ENCODE results near the gene EPN2.

EPN2 gene

GRCh38 chr17:19371259-19372010, 134.3 kb downstream of the EPN2 start:
- DNase-seq, result no peak

- no peak for DNase-seq
These were observed 134.8 kb downstream of the EPN2 start for GRCh38 chr17:19372011-19372370.

DNA sequence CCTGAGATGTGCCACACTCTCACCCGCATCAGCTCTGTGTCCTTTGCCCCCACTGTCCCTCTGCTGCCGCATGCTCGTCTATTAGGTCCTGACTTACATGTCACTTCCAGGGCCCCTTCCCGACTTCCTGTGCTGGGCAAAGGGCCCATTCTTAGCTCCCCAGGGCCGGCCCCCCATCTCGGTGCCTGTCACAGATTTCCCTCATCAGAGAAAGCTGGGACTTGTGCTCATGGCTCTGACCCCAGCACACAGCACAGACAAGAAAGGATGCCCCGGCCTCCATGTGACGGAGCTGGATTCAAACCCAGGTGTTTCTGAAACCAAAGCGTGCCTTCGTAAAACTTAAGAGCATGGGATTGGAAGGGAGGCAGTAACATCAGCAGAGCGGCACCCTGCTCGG, 135.3 kb downstream of the EPN2 start:
- no peak for DNase-seq

DNA sequence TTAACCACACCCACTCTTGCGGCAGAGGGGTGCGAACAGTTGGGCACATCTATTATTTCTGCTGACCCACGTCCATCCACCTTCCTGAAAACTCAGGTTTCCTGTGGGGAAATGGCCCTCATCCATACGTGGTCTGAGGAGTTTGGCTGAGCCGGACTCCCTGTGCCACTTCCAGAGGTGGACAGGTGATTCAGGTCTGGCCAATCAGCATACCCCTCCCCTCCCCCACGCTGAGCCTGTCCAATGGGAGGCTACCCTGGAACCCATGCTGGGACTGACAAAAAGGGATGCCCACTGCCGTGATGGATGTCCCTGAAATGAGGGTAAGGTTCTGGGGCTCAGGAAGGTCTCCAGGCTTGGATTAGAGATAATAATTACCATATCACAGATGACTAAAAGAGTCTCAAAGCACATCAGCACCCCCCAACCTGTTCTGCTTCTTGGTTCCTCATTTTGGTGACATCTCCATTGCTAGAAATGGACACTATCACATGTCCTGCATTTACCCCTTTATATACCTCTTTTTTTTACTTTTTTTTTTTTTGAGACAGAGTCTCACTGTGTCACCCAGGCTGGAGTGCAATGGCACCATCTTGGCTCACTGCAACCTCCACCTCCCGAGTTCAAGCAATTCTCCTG, 135.8 kb downstream of the EPN2 start:
- no peak for DNase-seq

DNA sequence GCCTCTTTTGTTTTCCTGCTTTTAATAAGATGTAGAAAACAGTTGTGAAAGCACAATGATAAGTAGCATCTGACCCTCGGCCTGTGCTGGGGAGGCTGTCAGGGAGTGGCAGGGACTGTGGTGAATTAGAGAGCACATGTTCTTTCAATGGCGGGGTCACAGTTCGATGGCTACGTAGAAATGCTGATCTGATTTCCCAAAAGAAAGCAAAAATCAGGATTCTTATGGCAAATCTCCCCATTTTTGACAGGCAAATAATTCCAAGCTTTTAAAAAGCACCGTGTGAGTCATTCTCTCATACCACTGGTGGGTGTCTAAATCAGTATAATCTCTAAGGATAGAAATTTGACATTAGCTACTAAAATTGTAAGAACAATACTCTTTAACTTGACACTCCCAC, 137.0 kb downstream of the EPN2 start:
- DNase-seq, result no peak

- no peak for DNase-seq
These were observed 138.6 kb downstream of the EPN2 start for GRCh38 chr17:19375732-19376131.

- DNase-seq, result no peak
These were observed 139.6 kb downstream of the EPN2 start for GRCh38 chr17:19376811-19377210.

- DNase-seq, result peak; percentile 100
These were observed 140.6 kb downstream of the EPN2 start for GRCh38 chr17:19377602-19378415.

DNA sequence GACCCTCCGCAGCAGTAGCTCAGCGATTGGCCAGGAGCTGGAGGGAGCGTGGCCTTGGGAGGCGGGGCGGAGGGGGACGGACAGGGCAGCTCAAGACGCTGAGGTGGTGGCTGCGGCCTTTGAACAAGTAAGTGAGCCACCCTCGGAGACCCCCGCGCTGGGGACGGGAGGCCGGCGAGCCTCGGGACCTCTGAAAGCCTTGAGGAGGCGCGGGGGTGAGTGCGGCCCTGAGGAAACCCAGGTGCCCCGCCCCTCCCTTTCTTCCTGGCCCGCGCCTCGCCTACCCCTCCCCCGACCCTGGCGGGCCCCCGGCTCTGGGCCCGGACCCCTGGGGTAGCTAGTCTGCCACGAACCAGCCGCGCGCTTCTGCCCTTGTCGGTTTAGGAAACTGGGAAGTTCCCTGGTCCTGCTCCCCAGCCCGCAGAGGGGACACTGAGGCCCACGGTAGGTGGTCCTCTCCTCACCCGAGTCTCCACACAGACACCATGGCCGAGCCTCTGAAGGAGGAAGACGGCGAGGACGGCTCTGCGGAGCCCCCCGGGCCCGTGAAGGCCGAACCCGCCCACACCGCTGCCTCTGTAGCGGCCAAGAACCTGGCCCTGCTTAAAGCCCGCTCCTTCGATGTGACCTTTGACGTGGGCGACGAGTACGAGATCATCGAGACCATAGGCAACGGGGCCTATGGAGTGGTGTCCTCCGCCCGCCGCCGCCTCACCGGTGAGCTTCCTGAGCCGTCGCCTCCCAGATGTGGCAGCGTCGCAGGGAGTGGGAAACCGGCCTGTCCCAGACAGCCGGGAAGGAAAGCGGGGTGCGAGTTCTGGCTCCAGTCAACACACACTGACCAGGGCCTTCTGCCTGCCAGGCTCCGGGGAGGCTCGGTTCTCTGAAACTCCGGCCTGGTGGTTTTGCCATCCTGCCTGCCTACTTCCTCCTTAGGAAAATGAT, 141.5 kb downstream of the EPN2 start, which contains the start of gene MAPK7:
Gene MAPK7 (plus strand): TSS at position 83 of the 945 bp plus-strand sequence. CDS start 403 bp downstream, at position 486.
- DNase-seq, result no peak

- no peak for DNase-seq
These were observed 142.3 kb downstream of the EPN2 start for GRCh38 chr17:19379361-19380065.

DNA sequence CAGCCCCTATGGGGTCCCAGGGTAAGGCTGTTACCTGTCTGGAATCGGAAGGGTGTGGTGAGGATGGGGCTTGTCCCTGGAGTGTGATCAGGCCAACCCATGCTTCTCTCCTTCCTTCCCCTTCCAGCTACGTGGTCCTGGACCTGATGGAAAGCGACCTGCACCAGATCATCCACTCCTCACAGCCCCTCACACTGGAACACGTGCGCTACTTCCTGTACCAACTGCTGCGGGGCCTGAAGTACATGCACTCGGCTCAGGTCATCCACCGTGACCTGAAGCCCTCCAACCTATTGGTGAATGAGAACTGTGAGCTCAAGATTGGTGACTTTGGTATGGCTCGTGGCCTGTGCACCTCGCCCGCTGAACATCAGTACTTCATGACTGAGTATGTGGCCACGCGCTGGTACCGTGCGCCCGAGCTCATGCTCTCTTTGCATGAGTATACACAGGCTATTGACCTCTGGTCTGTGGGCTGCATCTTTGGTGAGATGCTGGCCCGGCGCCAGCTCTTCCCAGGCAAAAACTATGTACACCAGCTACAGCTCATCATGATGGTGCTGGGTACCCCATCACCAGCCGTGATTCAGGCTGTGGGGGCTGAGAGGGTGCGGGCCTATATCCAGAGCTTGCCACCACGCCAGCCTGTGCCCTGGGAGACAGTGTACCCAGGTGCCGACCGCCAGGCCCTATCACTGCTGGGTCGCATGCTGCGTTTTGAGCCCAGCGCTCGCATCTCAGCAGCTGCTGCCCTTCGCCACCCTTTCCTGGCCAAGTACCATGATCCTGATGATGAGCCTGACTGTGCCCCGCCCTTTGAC, 143.5 kb downstream of the EPN2 start:
- DNase-seq, result no peak

GRCh38 chr17:19381361-19381740, 144.2 kb downstream of the EPN2 start:
- no peak for DNase-seq

DNA sequence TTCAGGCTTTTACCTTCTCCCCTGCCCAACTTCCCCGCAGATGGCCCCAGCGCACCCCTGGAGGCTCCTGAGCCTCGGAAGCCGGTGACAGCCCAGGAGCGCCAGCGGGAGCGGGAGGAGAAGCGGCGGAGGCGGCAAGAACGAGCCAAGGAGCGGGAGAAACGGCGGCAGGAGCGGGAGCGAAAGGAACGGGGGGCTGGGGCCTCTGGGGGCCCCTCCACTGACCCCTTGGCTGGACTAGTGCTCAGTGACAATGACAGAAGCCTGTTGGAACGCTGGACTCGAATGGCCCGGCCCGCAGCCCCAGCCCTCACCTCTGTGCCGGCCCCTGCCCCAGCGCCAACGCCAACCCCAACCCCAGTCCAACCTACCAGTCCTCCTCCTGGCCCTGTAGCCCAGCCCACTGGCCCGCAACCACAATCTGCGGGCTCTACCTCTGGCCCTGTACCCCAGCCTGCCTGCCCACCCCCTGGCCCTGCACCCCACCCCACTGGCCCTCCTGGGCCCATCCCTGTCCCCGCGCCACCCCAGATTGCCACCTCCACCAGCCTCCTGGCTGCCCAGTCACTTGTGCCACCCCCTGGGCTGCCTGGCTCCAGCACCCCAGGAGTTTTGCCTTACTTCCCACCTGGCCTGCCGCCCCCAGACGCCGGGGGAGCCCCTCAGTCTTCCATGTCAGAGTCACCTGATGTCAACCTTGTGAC, 144.7 kb downstream of the EPN2 start:
- DNase-seq, result no peak

- DNase-seq, result no peak
These were observed 145.6 kb downstream of the EPN2 start for GRCh38 chr17:19382531-19383444.

DNA sequence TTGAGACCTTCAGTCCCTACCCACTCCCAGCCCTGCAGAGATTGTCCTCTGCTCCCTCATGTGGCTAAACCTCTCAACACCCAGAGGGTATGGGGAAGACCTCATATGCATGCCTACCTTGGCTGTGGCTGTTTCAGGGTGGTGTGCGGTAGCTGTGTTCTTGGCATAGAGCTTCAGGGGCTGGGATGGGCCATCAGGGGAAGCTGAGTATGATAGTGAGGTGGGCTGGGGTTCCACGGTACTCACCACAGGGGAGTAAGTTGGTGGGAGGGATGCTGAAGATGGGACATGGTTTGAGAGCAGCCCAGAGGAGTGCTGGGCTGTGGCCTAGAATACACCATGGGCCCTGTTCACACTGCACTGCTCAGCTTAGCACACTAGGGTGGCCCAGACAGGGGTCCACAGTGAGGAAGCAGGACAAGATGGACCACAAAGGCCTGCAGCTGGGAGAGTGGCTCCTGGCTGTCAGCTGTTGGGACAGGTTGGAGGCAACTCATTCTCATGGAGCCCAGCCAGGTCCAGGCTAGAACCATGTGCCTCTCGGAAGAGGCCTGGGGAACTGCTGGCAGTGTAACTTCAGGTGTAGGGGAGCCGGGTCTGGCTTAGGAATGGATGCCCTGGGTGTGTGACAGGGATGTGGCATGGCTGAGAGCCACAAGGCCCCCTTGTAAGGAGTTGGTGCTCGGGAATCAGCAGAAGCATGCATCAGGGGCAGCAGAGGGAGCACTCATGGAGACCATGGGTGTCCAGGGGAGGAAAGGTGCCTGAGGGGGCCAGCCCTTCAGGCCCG, 146.7 kb downstream of the EPN2 start:
- DNase-seq, result no peak

- peak; percentile 58 for DNase-seq
These were observed 147.7 kb downstream of the EPN2 start for GRCh38 chr17:19384723-19385391.

DNA sequence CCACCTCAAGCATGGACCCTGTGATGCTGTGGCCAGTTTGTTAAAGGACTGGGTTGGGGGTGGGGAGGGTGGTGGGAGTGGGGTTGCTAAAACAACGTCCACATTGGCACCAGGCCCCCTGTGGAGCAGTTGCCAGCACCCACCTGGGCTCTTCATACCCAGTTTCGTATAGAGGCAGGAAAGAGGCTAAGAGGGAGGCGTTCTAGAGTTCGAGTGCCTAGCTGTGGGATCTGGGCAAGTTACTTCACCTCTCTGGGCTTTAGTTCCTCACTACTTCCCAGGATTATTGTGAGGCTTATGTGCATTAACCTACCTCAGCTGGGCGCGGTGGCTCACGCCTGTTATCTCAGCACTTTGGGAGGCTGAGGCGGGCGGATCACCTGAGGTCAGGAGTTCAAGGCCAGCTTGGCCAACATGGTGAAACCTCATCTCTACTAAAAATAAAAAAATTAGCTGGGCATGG, 148.4 kb downstream of the EPN2 start:
- no peak for DNase-seq
